GM18519 (cell line): ENCODE results near the gene NACC1.
"Not testable (repeated sequence)": the region's sequence is repeated elsewhere in the genome, so short reads cannot be mapped to it uniquely, and the experiment has no call there.

Source experiments
- ATAC-seq: cut with Tn5 transposase; IDR thresholded peaks from one replicate; pipeline ENCODE4 v1.9.1; 2021; ENCODE audit warnings: mild to moderate bottlenecking, moderate library complexity; ENCODE audit not compliant: unreplicated experiment, low FRiP score

The NACC1 gene

GRCh38 chr19:13160557-13160956, 42.5 kb downstream of the NACC1 start:
- no peak for ATAC-seq

GRCh38 chr19:13162724-13163608, 44.9 kb downstream of the NACC1 start:
- no peak for ATAC-seq

- ATAC-seq = no peak
Observed at GRCh38 chr19:13163609-13164342, 45.7 kb downstream of the NACC1 start.

GRCh38 chr19:13164343-13165161, 46.5 kb downstream of the NACC1 start:
- ATAC-seq = no peak

GRCh38 chr19:13165162-13165997, 47.3 kb downstream of the NACC1 start:
- no peak for ATAC-seq

- not testable (repeated sequence) for ATAC-seq
Observed at GRCh38 chr19:13166151-13166550, 48.1 kb downstream of the NACC1 start.

GRCh38 chr19:13169769-13170168, 51.7 kb downstream of the NACC1 start:
- no peak for ATAC-seq

- ATAC-seq = no peak
Observed at GRCh38 chr19:13171146-13171545, 53.1 kb downstream of the NACC1 start.

GRCh38 chr19:13172346-13173138, 54.5 kb downstream of the NACC1 start:
- ATAC-seq = no peak

GRCh38 chr19:13173139-13173737, 55.2 kb downstream of the NACC1 start:
- no peak for ATAC-seq

GRCh38 chr19:13176345-13176744, 58.3 kb downstream of the NACC1 start:
- no peak for ATAC-seq

- ATAC-seq = not testable (repeated sequence)
Observed at GRCh38 chr19:13177584-13177983, 59.5 kb downstream of the NACC1 start.

GRCh38 chr19:13178291-13178690, 60.2 kb downstream of the NACC1 start:
- not testable (repeated sequence) for ATAC-seq

GRCh38 chr19:13181747-13182388, 63.8 kb downstream of the NACC1 start:
- no peak for ATAC-seq

GRCh38 chr19:13184926-13185325, 66.9 kb downstream of the NACC1 start:
- ATAC-seq = not testable (repeated sequence)

- ATAC-seq = not testable (repeated sequence)
Observed at GRCh38 chr19:13185763-13186657, 67.9 kb downstream of the NACC1 start.

- ATAC-seq = not testable (repeated sequence)
Observed at GRCh38 chr19:13186688-13187087, 68.6 kb downstream of the NACC1 start.
